ENCODE results near the gene TMEM117. TPM values are rescaled to one million over a fixed set of nuclear protein-coding genes. Genes with fewer than 3 reads are reported as not detected.

The TMEM117 gene
- total RNA-seq, 1 donor from 2014 or later: 2.6 TPM

GRCh38 chr12:44091948-44092606 lies 256.2 kb downstream of the TMEM117 start:
- no peak for DNase-seq (ENCODE audit: low read depth, low spot score)

GRCh38 chr12:44098786-44099185 lies 262.9 kb downstream of the TMEM117 start:
- no peak for DNase-seq (ENCODE audit: low read depth, low spot score)

GRCh38 chr12:44099486-44099885 lies 263.6 kb downstream of the TMEM117 start:
- no peak for DNase-seq (ENCODE audit: low read depth, low spot score)

- DNase-seq (ENCODE audit: low read depth, low spot score): no peak
Measured at GRCh38 chr12:44100264-44100663, 264.4 kb downstream of the TMEM117 start.

GRCh38 chr12:44101475-44101874 lies 265.6 kb downstream of the TMEM117 start:
- DNase-seq (ENCODE audit: low read depth, low spot score): no peak

GRCh38 chr12:44114906-44115305 lies 279.0 kb downstream of the TMEM117 start:
- DNase-seq (ENCODE audit: low read depth, low spot score): no peak

- DNase-seq (ENCODE audit: low read depth, low spot score): no peak
Measured at GRCh38 chr12:44117337-44117736, 281.5 kb downstream of the TMEM117 start.

GRCh38 chr12:44118946-44119345 lies 283.1 kb downstream of the TMEM117 start:
- DNase-seq (ENCODE audit: low read depth, low spot score): no peak

GRCh38 chr12:44126806-44127205 lies 290.9 kb downstream of the TMEM117 start:
- no peak for DNase-seq (ENCODE audit: low read depth, low spot score)

GRCh38 chr12:44127966-44128710 lies 292.3 kb downstream of the TMEM117 start:
- DNase-seq (ENCODE audit: low read depth, low spot score): no peak

- no peak for DNase-seq (ENCODE audit: low read depth, low spot score)
Measured at GRCh38 chr12:44143175-44143574, 307.3 kb downstream of the TMEM117 start.

- DNase-seq (ENCODE audit: low read depth, low spot score): no peak
Measured at GRCh38 chr12:44148936-44149335, 313.1 kb downstream of the TMEM117 start.

GRCh38 chr12:44154128-44154527 lies 318.2 kb downstream of the TMEM117 start:
- no peak for DNase-seq (ENCODE audit: low read depth, low spot score)

GRCh38 chr12:44155358-44155757 lies 319.5 kb downstream of the TMEM117 start:
- DNase-seq (ENCODE audit: low read depth, low spot score): no peak

- DNase-seq (ENCODE audit: low read depth, low spot score): no peak
Measured at GRCh38 chr12:44157359-44157758, 321.5 kb downstream of the TMEM117 start.

GRCh38 chr12:44158746-44159145 lies 322.9 kb downstream of the TMEM117 start:
- no peak for DNase-seq (ENCODE audit: low read depth, low spot score)

- DNase-seq (ENCODE audit: low read depth, low spot score): no peak
Measured at GRCh38 chr12:44159216-44159615, 323.3 kb downstream of the TMEM117 start.

- no peak for DNase-seq (ENCODE audit: low read depth, low spot score)
Measured at GRCh38 chr12:44159862-44160261, 324.0 kb downstream of the TMEM117 start.

- DNase-seq (ENCODE audit: low read depth, low spot score): no peak
Measured at GRCh38 chr12:44162961-44163360, 327.1 kb downstream of the TMEM117 start.

GRCh38 chr12:44174053-44174452 lies 338.2 kb downstream of the TMEM117 start:
- no peak for DNase-seq (ENCODE audit: low read depth, low spot score)

- DNase-seq (ENCODE audit: low read depth, low spot score): no peak
Measured at GRCh38 chr12:44184499-44185206, 348.8 kb downstream of the TMEM117 start.

- no peak for DNase-seq (ENCODE audit: low read depth, low spot score)
Measured at GRCh38 chr12:44193281-44193680, 357.4 kb downstream of the TMEM117 start.
